GM18909 (cell line): ENCODE data around the gene SYNPO2.
A peak's percentile ranks its signal among the peaks of the same experiment; 100 is the strongest.
"Not testable (repeated sequence)": the region's sequence is repeated elsewhere in the genome, so short reads cannot be mapped to it uniquely, and the experiment has no call there.

Experiments used
- ATAC-seq: cut with Tn5 transposase; IDR thresholded peaks from one replicate; pipeline ENCODE4 v1.9.1; 2021; ENCODE audit warnings: mild to moderate bottlenecking; ENCODE audit not compliant: unreplicated experiment, poor library complexity

Gene SYNPO2

DNA sequence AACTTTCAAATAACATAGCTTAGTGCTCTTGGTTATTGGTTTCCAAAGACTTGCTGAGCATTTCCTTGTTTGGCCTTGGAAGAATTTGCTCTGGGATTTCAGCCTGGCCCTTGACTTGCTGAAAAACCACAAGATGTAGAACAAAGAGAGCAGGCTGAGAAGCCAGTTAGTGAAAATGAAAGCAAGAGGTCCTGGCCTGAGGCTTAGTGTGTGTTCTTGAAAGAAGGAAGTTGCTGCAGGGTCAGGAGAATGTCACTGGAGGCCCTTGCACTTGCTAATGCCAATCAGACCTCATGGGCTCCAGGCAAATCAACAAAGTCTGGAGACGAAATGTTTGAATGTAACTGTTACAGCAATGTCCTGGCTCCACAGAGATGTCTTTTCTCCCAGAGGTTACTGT lies 79.4 kb downstream of the SYNPO2 start:
- ATAC-seq: peak; percentile 100

GRCh38 chr4:118968813-118969212 lies 80.2 kb downstream of the SYNPO2 start:
- no peak for ATAC-seq

GRCh38 chr4:118969359-118969758 lies 80.7 kb downstream of the SYNPO2 start:
- no peak for ATAC-seq

DNA sequence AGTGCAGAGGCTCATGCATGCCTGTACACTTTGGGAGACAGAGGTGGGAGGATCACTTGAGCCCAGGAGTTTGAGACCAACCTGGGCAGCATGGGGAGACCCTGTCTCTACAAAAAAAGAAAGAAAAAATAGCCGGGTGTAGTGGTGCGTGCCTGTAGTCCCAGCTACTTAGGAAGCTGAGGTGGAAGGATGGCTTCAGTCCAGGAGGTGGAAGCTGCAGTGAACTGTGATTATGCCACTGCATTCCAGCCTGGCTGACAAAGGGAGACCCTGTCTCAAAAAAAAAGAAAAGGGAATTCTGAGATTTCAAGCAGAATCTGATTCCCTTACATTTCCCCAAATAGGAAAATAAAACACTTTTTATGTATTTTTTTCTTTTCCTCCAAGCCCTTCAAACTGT lies 83.5 kb downstream of the SYNPO2 start:
- ATAC-seq: no peak

GRCh38 chr4:118973295-118973694 lies 84.6 kb downstream of the SYNPO2 start:
- no peak for ATAC-seq

DNA sequence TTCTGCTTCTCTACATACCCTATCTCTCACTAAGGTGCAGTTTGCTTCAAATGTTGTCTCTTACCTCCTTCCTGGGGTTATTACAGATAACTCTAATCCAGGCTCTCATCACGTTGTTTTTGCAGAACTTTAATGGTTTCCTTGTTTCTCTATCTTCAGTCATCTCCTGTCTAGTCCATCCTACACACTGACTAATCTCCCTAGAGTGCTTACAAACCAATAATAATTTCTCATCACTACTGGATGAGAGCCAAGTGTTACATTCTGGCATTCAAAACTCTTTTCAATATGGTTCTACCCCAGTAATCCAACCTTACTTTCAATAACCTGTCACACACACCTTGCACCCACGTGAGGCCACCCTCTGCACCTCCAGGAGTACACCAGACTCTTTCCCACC lies 86.1 kb downstream of the SYNPO2 start:
- ATAC-seq: no peak

GRCh38 chr4:118975449-118976192 lies 87.0 kb downstream of the SYNPO2 start:
- no peak for ATAC-seq

DNA sequence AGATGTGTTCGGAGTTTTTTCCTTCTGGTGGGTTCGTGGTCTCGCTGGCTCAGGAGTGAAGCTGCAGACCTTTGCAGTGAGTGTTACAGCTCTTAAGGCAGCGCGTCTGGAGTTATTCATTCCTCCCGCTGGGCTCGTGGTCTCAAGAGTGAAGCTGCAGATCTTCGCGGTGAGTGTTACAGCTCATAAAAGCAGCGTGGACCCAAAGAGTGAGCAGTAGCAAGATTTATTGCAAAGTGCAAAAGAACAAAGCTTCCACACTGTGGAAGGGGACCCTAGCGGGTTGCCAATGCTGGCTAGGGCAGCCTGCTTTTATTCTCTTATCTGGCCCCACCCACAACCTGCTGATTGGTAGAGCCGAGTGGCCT lies 87.5 kb downstream of the SYNPO2 start:
- not testable (repeated sequence) for ATAC-seq

GRCh38 chr4:118977100-118977499 lies 88.4 kb downstream of the SYNPO2 start:
- not testable (repeated sequence) for ATAC-seq

- ATAC-seq: no peak
These were observed 91.1 kb downstream of the SYNPO2 start for GRCh38 chr4:118979712-118980111.

DNA sequence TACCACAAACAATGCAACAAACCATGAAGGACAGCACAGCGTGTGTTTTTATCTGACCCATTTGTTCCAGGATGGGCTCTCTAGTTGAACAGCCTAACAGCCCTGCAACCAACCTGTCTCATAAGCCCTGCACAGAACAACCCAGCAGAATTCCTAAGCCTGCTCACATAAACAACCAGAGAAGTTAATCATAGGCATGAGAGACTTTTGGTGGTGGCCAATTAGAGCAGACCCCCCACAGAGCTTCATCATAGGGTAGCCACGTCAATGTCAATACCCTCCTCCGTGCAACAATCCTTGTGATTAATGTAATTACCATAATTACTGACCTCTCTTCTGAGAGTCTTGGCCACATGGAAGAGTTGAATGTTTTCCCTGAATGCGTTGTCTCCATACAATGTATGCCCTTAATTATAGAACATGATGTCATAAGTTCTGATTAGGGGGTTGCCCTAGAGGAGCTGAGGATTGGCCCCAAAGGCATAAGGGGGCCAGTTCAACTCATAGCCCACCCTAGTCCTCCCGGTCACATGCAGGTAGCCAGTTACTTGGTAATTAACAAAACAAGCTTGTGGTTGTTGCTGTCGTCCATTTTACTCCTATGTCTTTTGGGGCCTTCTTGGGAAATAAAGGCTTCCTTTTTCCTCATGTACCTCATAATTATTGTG lies 92.7 kb downstream of the SYNPO2 start:
- no peak for ATAC-seq

- ATAC-seq: peak; percentile 92
These were observed 93.3 kb downstream of the SYNPO2 start for GRCh38 chr4:118981839-118982381.

DNA sequence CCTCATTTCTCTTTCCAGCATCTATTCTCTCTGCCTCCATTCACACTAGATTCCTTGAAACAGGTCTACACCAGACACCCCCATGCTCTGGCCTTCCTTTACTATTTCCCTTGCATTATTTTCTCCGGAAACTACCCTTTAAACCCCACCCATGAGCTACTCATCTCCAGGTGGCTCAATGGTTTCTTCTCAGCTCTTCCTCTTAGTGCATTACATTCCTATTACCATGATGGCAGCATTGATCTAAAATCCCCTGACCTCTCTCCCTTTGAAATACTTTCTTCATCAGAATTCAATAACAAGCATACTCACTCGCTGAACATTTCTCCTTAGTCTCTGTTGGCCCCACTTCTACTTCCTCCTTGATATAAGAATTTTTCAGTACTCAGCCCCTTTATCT lies 94.6 kb downstream of the SYNPO2 start:
- no peak for ATAC-seq

DNA sequence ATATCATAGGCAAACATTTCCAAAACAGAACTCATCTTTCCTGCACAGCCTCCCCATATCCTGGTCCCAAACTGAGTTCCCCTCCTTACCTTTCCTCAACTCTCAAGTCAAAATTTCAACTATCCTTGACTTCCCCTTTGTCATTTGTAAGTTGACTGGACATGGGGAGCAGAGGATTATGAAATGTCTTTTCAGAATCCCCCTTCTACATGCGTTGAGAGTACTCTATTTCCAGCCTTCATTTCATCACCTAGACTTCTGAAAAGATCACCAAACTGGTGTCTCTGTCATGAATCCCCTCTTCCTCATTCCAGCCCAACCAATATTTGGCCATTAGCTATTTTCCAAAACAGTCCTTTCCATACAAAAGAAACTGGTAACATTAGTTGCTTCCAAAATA lies 95.2 kb downstream of the SYNPO2 start:
- ATAC-seq: no peak

- no peak for ATAC-seq
These were observed 96.7 kb downstream of the SYNPO2 start for GRCh38 chr4:118985170-118986000.

GRCh38 chr4:118987959-118988634 lies 99.4 kb downstream of the SYNPO2 start:
- no peak for ATAC-seq

GRCh38 chr4:118988635-118988972 lies 100.0 kb downstream of the SYNPO2 start:
- no peak for ATAC-seq

- no peak for ATAC-seq
These were observed 100.7 kb downstream of the SYNPO2 start for GRCh38 chr4:118989098-118990080.

- no peak for ATAC-seq
These were observed 103.0 kb downstream of the SYNPO2 start for GRCh38 chr4:118991686-118992085.
